Fibroblast of pulmonary artery (primary cell): Measurements from ENCODE around the gene GSS.
"Not testable (repeated sequence)": the region's sequence is repeated elsewhere in the genome, so short reads cannot be mapped to it uniquely, and the experiment has no call there.

ENCODE experiments used
- DNase-seq: peaks from one replicate; pipeline ENCODE4 v3.0.0-alpha.2; 2010; ENCODE audit warnings: low read depth
- H3K4me3 ChIP-seq: replicated peaks from 2 replicates; pipeline ENCODE4 v1.5.1; 2011; ENCODE audit warnings: low read depth, mild to moderate bottlenecking, control low read depth, low read length, moderate library complexity
- TF ChIP-seq, protein P1 (sequence below): IDR thresholded peaks from 2 replicates; pipeline ENCODE4 v1.5.1; 2011; ENCODE audit warnings: mild to moderate bottlenecking, control low read depth, low read length, inconsistent platforms; ENCODE audit errors: missing control alignments

Gene GSS

DNA sequence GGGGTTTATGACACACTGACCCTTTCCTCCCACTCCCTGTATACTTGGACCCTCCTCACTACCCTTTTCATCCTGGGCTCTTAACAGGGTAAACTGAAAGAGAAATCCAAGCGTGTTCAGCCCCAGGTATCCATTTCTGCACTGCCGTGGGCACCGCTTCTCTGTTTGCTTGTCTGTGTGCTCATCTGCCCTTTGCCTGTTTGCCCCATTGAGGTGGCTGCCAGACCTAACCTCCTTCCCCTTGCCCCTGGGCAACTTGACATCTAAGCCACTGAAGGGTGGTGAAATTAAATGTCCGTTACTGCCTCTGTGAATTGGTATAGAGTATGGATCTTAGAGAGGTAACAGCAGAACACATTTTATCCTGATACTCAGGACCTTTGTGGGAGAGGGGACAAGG, 40.5 kb downstream of the GSS start:
- DNase-seq = no peak
- TF ChIP-seq, protein P1, sequence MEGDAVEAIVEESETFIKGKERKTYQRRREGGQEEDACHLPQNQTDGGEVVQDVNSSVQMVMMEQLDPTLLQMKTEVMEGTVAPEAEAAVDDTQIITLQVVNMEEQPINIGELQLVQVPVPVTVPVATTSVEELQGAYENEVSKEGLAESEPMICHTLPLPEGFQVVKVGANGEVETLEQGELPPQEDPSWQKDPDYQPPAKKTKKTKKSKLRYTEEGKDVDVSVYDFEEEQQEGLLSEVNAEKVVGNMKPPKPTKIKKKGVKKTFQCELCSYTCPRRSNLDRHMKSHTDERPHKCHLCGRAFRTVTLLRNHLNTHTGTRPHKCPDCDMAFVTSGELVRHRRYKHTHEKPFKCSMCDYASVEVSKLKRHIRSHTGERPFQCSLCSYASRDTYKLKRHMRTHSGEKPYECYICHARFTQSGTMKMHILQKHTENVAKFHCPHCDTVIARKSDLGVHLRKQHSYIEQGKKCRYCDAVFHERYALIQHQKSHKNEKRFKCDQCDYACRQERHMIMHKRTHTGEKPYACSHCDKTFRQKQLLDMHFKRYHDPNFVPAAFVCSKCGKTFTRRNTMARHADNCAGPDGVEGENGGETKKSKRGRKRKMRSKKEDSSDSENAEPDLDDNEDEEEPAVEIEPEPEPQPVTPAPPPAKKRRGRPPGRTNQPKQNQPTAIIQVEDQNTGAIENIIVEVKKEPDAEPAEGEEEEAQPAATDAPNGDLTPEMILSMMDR = no peak
- no peak overlapping the region for H3K4me3 ChIP-seq

DNA sequence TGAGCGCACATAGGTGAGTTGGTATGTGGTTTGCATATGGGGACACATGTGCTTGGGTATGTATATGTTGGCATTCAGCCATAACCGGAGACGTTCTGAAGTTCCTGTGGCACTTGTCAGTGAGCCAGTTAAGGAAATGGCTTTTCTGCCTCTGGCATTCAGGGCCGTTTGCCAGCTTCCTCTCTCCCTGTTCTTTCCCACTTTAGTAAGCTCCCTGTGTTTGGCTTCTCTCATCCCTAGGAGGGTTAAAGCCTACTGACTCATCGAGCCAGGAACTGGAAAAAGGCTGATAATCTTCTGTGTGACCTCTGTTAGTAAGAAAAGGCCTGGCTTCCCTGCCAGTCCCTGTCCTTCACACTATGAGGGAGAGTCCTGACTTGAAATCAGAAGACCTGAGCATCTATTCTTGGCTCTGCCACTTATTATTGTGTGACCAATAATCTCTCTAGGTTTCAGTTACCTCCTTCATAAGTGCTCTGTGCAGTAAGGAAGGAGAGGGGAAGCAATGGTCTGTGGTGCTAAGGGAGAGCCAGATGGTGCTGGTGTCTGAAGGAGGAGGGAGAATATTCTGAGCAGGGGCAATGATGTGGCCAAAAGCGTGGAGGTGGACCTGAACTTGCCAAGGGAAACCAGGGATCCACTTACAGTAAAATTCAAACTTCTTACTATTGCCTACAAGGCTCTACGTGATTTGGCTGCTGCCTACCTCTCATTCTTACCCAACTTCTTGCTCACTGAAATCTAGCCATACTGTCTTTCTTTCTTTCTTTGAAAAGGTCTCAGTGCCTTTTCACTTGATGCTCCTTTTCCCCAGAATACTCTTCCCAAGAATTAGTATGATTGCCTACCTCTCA, 47.8 kb downstream of the GSS start:
- peak; percentile 88 for DNase-seq
- no peak overlapping the region for H3K4me3 ChIP-seq
- TF ChIP-seq, protein P1 = no peak

DNA sequence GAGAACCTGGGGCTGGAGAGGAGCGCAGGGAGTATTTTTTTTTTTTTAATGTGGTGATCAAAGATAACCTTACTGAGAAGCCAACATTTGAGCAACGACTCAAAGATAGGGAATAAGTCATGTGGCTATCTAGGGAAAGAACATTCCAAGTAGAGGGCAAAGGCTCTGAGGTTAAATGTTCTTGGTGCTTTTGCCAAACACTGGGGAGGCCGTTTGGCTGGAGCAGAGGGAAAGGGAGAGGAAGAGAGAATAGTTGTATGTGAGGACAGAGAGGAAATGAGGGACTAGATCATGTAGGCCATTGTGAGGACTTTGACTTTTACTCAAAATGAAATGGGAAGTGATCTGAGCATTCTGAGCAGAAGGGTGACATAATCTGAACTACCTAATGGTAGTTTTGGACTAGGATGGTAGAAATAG, 51.4 kb downstream of the GSS start:
- no peak overlapping the region for H3K4me3 ChIP-seq
- TF ChIP-seq, protein P1 = no peak
- peak; percentile 11 for DNase-seq

GRCh38 chr20:34898731-34899130, 56.9 kb downstream of the GSS start:
- not testable (repeated sequence) for H3K4me3 ChIP-seq, DNase-seq

DNA sequence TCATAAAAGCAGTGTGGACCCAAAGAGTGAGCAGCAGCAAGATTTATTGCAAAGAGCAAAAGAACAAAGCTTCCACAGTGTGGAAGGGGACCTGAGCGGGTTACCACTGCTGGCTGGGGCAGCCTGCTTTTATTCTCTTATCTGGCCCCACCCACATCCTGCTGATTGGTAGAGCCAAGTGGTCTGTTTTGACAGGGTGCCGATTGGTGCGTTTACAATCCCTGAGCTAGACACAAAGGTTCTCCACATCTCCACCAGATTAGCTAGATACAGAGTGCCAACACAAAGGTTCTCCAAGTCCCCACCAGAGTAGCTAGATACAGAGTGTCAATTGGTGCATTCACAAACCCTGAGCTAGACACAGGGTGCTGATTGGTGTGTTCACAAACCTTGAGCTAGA, 57.5 kb downstream of the GSS start:
- not testable (repeated sequence) for H3K4me3 ChIP-seq, DNase-seq

DNA sequence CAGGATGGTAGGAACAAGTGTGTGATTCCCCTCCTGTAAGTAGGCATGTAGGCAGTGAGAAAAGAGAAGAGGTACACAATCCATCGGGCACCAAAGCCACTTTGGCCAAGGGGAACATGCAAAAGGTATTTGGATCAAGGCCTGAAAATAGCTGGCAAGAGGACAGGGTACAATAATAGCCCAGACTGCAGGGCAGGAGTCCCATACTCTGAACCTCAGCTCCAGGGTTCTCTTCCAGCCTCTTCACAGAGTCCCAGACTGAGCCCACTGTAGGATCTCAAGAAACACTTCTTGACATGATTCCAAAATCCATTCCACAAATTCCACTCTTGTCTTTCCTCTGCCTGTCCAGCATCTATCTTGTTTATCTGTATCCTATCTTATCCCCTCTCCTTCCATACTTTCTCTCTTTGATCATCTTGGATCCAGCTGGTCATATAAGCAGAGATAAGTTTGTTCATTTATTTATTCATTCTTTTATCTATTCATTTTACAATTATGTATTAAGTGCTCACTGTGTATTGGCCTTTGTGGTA, 59.5 kb downstream of the GSS start:
- TF ChIP-seq, protein P1 = no peak
- no peak overlapping the region for H3K4me3 ChIP-seq
- DNase-seq = no peak

DNA sequence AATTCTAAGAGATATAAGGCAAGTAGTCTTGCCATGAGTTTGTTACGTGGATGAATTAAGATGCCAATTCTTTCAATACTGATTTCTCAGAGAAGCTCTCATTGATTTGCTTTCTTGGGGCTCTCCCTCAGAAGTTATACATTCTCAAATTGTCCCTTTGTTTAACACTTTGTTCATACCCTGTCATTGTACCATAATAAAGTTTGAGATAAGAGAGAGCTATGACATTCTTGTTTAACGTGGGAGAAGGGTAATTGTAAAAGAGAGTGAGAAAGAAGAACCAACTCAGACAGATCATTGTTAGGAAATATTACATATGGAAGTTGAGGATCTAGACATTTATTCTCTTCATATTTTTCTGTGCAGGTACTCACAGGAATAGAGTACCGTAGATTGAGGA, 60.1 kb downstream of the GSS start:
- DNase-seq = no peak
- H3K4me3 ChIP-seq = no peak overlapping the region
- TF ChIP-seq, protein P1 = no peak

DNA sequence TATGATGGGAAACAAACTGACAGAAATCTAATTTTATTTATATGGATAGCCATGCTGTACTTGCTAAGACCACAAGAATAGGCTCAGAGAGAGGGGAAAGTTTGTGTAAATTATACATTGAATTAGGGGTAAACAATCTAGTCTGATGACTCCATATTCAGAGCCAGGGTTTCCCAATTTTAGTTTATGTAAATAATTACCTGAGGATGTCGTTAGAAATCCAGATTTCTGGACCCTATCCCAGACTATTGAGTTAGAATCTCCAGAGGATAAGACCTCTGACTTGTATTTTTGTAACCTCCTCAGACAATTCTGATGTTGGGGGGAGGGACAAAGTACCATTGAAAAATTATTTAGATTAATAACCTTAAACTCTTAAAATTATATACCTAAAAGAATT, 60.9 kb downstream of the GSS start:
- no peak for DNase-seq
- no peak overlapping the region for H3K4me3 ChIP-seq
- TF ChIP-seq, protein P1 = no peak
